GM23338 (cell line): ENCODE data around the gene KRAS. TPM values are rescaled to one million over a fixed set of nuclear protein-coding genes. Genes with fewer than 3 reads are reported as not detected.

Source experiments
- ATAC-seq: fragments of 200-7000 bp; cut with Tn5 transposase; 3 replicates; pipeline ENCODE4 v1.9.1; 2020
- DNase-seq: peaks from one replicate; pipeline ENCODE4 v3.0.0-alpha.2; 2015; ENCODE audit warnings: low spot score
- H2AFZ ChIP-seq: fragments of 200-600 bp; sonication (generic); 2 replicates; pipeline ENCODE4 v1.8.0; 2016; ENCODE audit warnings: antibody characterized with exemption, mild to moderate bottlenecking, moderate library complexity
- H3F3A ChIP-seq: fragments of 200-600 bp; sonication (generic); replicated peaks from 2 replicates; pipeline ENCODE4 v1.8.0; 2017; ENCODE audit warnings: antibody characterized with exemption, mixed run types, low read depth
- H3K27ac ChIP-seq: fragments of 200-600 bp; sonication (generic); 2 replicates; pipeline ENCODE4 v1.6.1; 2016; ENCODE audit warnings: low read depth
- H3K27me3 ChIP-seq: fragments of 200-600 bp; sonication (generic); 2 replicates; pipeline ENCODE4 v1.8.0; 2016; ENCODE audit warnings: mild to moderate bottlenecking, mixed run types, moderate library complexity; ENCODE audit not compliant: insufficient read depth
- H3K36me3 ChIP-seq: fragments of 200-600 bp; sonication (generic); 2 replicates; pipeline ENCODE4 v1.8.0; 2016; ENCODE audit warnings: mild to moderate bottlenecking; ENCODE audit not compliant: insufficient read depth
- H3K4me1 ChIP-seq: fragments of 200-600 bp; sonication (generic); 2 replicates; pipeline ENCODE4 v1.8.0; 2016; ENCODE audit warnings: mild to moderate bottlenecking, moderate library complexity; ENCODE audit not compliant: insufficient read depth
- H3K4me2 ChIP-seq: fragments of 200-600 bp; sonication (generic); 2 replicates; pipeline ENCODE4 v1.7.1; 2017; ENCODE audit warnings: mixed run types
- H3K4me3 ChIP-seq: fragments of 200-600 bp; sonication (generic); 2 replicates; pipeline ENCODE4 v1.6.1; 2016; ENCODE audit warnings: mixed run types
- H3K79me2 ChIP-seq: fragments of 200-600 bp; sonication (generic); replicated peaks from 2 replicates; pipeline ENCODE4 v1.8.0; 2017; ENCODE audit warnings: mild to moderate bottlenecking; ENCODE audit not compliant: insufficient read depth
- H3K9me2 ChIP-seq: fragments of 200-600 bp; sonication (generic); 2 replicates; pipeline ENCODE4 v1.8.0; 2017; ENCODE audit not compliant: insufficient read depth
- H4K20me1 ChIP-seq: fragments of 200-600 bp; sonication (generic); replicated peaks from 2 replicates; pipeline ENCODE4 v1.8.0; 2017; ENCODE audit warnings: mild to moderate bottlenecking; ENCODE audit not compliant: insufficient read depth
- H3K27ac Mint-ChIP-seq: 2 replicates; pipeline ENCODE4 v1.8.0; 2020; ENCODE audit warnings: inconsistent platforms, mild to moderate bottlenecking, moderate library complexity, mixed read lengths
- H3K27me3 Mint-ChIP-seq: 3 replicates; pipeline ENCODE4 v1.8.0; 2022; ENCODE audit warnings: low read depth, mild to moderate bottlenecking, moderate library complexity, mixed read lengths, inconsistent platforms; ENCODE audit not compliant: insufficient read depth, poor library complexity
- H3K36me3 Mint-ChIP-seq: 3 replicates; pipeline ENCODE4 v1.8.0; 2021; ENCODE audit warnings: low read depth, mild to moderate bottlenecking, inconsistent platforms, moderate library complexity, mixed read lengths
- H3K4me1 Mint-ChIP-seq: 3 replicates; pipeline ENCODE4 v1.8.0; 2020; ENCODE audit warnings: mild to moderate bottlenecking, inconsistent platforms, mixed read lengths
- H3K4me3 Mint-ChIP-seq: 3 replicates; pipeline ENCODE4 v1.8.0; 2021; ENCODE audit warnings: moderate library complexity, mild to moderate bottlenecking, inconsistent platforms, mixed read lengths
- H3K9me3 Mint-ChIP-seq: 3 replicates; pipeline ENCODE4 v1.8.0; 2020; ENCODE audit warnings: moderate library complexity, mild to moderate bottlenecking, inconsistent platforms, mixed read lengths
- CREB1 ChIP-seq: fragments of 250-450 bp; sonication (Bioruptor Pico); IDR thresholded peaks from 2 replicates; pipeline ENCODE4 v1.5.0; 2020; ENCODE audit warnings: low read depth, mild to moderate bottlenecking, moderate library complexity
- EZH2 ChIP-seq: fragments of 200-600 bp; sonication (generic); IDR thresholded peaks from one replicate; pipeline ENCODE4 v1.8.0; 2017; ENCODE audit warnings: antibody characterized with exemption, mild to moderate bottlenecking, low read depth; ENCODE audit not compliant: unreplicated experiment
- EZH2phosphoT487 ChIP-seq: fragments of 200-600 bp; sonication (generic); IDR thresholded peaks from one replicate; pipeline ENCODE4 v1.8.1; 2018; ENCODE audit warnings: antibody characterized with exemption; ENCODE audit not compliant: unreplicated experiment
- JUNB ChIP-seq: IDR thresholded peaks from one replicate; pipeline ENCODE4 v1.6.1; 2016; ENCODE audit warnings: antibody characterized with exemption; ENCODE audit not compliant: unreplicated experiment
- NANOG ChIP-seq: IDR thresholded peaks from 2 replicates; pipeline ENCODE4 v1.6.1; 2016; ENCODE audit warnings: antibody characterized with exemption, borderline replicate concordance
- POLR2AphosphoS5 ChIP-seq: IDR thresholded peaks from 2 replicates; pipeline ENCODE4 v1.6.1; 2016; ENCODE audit warnings: antibody characterized with exemption, low read depth
- STAT1 ChIP-seq: IDR thresholded peaks from one replicate; pipeline ENCODE4 v1.6.1; 2016; ENCODE audit warnings: antibody characterized with exemption; ENCODE audit not compliant: unreplicated experiment
- ZNF114 ChIP-seq: fragments of 250-450 bp; sonication (Bioruptor Pico); IDR thresholded peaks from 2 replicates; pipeline ENCODE4 v1.5.0; 2020; ENCODE audit warnings: mild to moderate bottlenecking, moderate library complexity
- ZNF331 ChIP-seq: fragments of 250-450 bp; sonication (Bioruptor Pico); IDR thresholded peaks from 2 replicates; pipeline ENCODE4 v1.5.0; 2020; ENCODE audit warnings: low read depth, mild to moderate bottlenecking, moderate library complexity
- polyA plus RNA-seq: library from polyadenylated mRNA; unstranded; fragments of >200 nt; fragmentation: Nextera tagmentation; extraction: Ambion mirVana; gene quantifications from 2 replicates; pipeline ENCODE4 v1.2.1, GENCODE V29; 2016
- total RNA-seq: library from RNA; depleted of rRNA; stranded (reverse); fragments of >200 nt; shearing (Covaris generic); gene quantifications from 2 replicates; pipeline ENCODE4 v1.2.3, GENCODE V29; 2014
- TF ChIP-seq, protein P1 (sequence below), 2 experiments: fragments of 200-600 bp in 1 of 2; sonication (generic) in 1 of 2; conservative IDR thresholded peaks; 2 replicates each; pipeline versions ENCODE4 v1.5.1 to v1.6.1; 2016 to 2017; ENCODE audit warnings: antibody characterized with exemption in 2 of 2, low read depth in 2 of 2, mild to moderate bottlenecking in 2 of 2, moderate library complexity in 1 of 2
- TF ChIP-seq, protein P2 (sequence below): IDR thresholded peaks from one replicate; pipeline ENCODE4 v1.6.1; 2018; ENCODE audit warnings: antibody characterized with exemption; ENCODE audit not compliant: unreplicated experiment
- TF ChIP-seq, protein P3 (sequence below): IDR thresholded peaks from 2 replicates; pipeline ENCODE4 v1.6.1; 2016; ENCODE audit warnings: antibody characterized with exemption
- TF ChIP-seq, protein P4 (sequence below): fragments of 250-450 bp; sonication (Bioruptor Pico); IDR thresholded peaks from 2 replicates; pipeline ENCODE4 v1.5.0; 2020; ENCODE audit warnings: mild to moderate bottlenecking, moderate library complexity

The KRAS gene
- total and polyA plus RNA-seq, 2 experiments from 2014 or later, result 54.7 to 131 TPM

DNA sequence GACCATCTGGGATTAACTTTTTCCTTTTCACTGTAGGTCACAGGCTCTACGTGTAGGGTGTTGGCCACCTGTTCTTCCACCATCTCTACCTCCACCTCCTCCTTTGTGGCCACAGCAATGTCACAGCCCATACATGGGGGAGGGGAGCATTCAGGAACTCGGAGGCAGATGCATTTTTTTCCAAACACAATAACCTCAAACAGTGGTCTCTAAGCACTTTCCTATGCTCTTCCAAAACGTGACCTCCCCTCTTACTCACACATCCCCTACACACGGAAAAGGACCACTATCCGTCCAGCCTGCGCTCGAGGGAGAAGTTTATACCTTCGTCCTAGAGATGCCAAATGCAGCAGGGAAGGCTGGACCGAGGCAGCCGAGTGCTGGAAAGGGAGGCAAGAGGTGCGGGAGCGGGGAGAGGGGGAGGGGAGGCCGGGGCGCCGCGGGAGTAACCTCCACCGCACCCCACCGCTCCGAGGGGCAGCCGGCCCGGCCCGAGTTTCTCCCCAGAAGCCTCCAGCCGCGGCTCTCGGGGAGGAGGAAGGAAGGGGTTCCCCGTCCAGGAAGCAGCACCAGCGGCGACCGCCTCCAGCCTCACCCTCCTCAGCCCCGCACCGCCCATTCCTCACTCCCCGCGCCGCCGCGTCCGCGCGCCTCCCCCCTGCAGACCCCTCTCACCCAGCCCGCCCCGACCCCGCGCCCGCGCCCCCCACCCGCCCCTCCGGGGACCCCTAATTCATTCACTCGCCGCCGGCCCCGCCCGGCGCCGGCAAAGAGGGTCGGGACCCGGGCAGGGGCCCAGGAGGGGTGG, 594 bp downstream of the KRAS start:
- Histone ChIP-seq H3K27me3 (peaks cover 13% of the 10 kb centered on the region; the same call in 1 of the 2 replicates), H3K4me2 (peak overlapping the region; percentile 93), H3K9me2 (no peaks in the 10 kb centered on the region), H3K79me2 (peaks cover 51% of the 10 kb centered on the region), H3K27ac (0 out of 2 replicates have a peak overlapping the region, but pooled peaks have one; percentile 79), H3K4me1 (peaks cover 4% of the 10 kb centered on the region), H3K36me3 (no peaks in the 10 kb centered on the region), H2AFZ (peak overlapping the region; percentile 84; the same call in 1 of the 2 replicates), H3F3A (no peaks in the 10 kb centered on the region), H4K20me1 (peaks cover 31% of the 10 kb centered on the region), H3K4me3 (peak overlapping the region; percentile 98)
- peaks cover 4% of the 10 kb centered on the region for H3K27me3 Mint-ChIP-seq
- peak; percentile 61 for DNase-seq
- H3K4me3 Mint-ChIP-seq, result peak overlapping the region; percentile 95
- H3K36me3 Mint-ChIP-seq, result peaks cover 10% of the 10 kb centered on the region; the same call in 2 of the 3 replicates
- H3K27ac Mint-ChIP-seq, result peak overlapping the region; percentile 90
- no peaks in the 10 kb centered on the region for H3K9me3 Mint-ChIP-seq
- ATAC-seq, result peak; percentile 29
- peaks cover 24% of the 10 kb centered on the region for H3K4me1 Mint-ChIP-seq
- TF ChIP-seq ZNF114 (CRISPR knock-in tag) (no peak), JUNB (no peak), STAT1 (no peak), CREB1 (CRISPR knock-in tag) (no peak), EZH2 (no peak), POLR2AphosphoS5 (no peak), NANOG (no peak), ZNF331 (CRISPR knock-in tag) (no peak), EZH2phosphoT487 (no peak)
- TF ChIP-seq, protein P1, sequence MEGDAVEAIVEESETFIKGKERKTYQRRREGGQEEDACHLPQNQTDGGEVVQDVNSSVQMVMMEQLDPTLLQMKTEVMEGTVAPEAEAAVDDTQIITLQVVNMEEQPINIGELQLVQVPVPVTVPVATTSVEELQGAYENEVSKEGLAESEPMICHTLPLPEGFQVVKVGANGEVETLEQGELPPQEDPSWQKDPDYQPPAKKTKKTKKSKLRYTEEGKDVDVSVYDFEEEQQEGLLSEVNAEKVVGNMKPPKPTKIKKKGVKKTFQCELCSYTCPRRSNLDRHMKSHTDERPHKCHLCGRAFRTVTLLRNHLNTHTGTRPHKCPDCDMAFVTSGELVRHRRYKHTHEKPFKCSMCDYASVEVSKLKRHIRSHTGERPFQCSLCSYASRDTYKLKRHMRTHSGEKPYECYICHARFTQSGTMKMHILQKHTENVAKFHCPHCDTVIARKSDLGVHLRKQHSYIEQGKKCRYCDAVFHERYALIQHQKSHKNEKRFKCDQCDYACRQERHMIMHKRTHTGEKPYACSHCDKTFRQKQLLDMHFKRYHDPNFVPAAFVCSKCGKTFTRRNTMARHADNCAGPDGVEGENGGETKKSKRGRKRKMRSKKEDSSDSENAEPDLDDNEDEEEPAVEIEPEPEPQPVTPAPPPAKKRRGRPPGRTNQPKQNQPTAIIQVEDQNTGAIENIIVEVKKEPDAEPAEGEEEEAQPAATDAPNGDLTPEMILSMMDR (conservative IDR thresholded peaks at IDR 0.05; ENCODE audit: low read depth in 2 of 2), result no peak
- TF ChIP-seq, protein P2, sequence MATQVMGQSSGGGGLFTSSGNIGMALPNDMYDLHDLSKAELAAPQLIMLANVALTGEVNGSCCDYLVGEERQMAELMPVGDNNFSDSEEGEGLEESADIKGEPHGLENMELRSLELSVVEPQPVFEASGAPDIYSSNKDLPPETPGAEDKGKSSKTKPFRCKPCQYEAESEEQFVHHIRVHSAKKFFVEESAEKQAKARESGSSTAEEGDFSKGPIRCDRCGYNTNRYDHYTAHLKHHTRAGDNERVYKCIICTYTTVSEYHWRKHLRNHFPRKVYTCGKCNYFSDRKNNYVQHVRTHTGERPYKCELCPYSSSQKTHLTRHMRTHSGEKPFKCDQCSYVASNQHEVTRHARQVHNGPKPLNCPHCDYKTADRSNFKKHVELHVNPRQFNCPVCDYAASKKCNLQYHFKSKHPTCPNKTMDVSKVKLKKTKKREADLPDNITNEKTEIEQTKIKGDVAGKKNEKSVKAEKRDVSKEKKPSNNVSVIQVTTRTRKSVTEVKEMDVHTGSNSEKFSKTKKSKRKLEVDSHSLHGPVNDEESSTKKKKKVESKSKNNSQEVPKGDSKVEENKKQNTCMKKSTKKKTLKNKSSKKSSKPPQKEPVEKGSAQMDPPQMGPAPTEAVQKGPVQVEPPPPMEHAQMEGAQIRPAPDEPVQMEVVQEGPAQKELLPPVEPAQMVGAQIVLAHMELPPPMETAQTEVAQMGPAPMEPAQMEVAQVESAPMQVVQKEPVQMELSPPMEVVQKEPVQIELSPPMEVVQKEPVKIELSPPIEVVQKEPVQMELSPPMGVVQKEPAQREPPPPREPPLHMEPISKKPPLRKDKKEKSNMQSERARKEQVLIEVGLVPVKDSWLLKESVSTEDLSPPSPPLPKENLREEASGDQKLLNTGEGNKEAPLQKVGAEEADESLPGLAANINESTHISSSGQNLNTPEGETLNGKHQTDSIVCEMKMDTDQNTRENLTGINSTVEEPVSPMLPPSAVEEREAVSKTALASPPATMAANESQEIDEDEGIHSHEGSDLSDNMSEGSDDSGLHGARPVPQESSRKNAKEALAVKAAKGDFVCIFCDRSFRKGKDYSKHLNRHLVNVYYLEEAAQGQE, result no peak
- TF ChIP-seq, protein P3, sequence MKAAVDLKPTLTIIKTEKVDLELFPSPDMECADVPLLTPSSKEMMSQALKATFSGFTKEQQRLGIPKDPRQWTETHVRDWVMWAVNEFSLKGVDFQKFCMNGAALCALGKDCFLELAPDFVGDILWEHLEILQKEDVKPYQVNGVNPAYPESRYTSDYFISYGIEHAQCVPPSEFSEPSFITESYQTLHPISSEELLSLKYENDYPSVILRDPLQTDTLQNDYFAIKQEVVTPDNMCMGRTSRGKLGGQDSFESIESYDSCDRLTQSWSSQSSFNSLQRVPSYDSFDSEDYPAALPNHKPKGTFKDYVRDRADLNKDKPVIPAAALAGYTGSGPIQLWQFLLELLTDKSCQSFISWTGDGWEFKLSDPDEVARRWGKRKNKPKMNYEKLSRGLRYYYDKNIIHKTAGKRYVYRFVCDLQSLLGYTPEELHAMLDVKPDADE, result no peak
- TF ChIP-seq, protein P4, sequence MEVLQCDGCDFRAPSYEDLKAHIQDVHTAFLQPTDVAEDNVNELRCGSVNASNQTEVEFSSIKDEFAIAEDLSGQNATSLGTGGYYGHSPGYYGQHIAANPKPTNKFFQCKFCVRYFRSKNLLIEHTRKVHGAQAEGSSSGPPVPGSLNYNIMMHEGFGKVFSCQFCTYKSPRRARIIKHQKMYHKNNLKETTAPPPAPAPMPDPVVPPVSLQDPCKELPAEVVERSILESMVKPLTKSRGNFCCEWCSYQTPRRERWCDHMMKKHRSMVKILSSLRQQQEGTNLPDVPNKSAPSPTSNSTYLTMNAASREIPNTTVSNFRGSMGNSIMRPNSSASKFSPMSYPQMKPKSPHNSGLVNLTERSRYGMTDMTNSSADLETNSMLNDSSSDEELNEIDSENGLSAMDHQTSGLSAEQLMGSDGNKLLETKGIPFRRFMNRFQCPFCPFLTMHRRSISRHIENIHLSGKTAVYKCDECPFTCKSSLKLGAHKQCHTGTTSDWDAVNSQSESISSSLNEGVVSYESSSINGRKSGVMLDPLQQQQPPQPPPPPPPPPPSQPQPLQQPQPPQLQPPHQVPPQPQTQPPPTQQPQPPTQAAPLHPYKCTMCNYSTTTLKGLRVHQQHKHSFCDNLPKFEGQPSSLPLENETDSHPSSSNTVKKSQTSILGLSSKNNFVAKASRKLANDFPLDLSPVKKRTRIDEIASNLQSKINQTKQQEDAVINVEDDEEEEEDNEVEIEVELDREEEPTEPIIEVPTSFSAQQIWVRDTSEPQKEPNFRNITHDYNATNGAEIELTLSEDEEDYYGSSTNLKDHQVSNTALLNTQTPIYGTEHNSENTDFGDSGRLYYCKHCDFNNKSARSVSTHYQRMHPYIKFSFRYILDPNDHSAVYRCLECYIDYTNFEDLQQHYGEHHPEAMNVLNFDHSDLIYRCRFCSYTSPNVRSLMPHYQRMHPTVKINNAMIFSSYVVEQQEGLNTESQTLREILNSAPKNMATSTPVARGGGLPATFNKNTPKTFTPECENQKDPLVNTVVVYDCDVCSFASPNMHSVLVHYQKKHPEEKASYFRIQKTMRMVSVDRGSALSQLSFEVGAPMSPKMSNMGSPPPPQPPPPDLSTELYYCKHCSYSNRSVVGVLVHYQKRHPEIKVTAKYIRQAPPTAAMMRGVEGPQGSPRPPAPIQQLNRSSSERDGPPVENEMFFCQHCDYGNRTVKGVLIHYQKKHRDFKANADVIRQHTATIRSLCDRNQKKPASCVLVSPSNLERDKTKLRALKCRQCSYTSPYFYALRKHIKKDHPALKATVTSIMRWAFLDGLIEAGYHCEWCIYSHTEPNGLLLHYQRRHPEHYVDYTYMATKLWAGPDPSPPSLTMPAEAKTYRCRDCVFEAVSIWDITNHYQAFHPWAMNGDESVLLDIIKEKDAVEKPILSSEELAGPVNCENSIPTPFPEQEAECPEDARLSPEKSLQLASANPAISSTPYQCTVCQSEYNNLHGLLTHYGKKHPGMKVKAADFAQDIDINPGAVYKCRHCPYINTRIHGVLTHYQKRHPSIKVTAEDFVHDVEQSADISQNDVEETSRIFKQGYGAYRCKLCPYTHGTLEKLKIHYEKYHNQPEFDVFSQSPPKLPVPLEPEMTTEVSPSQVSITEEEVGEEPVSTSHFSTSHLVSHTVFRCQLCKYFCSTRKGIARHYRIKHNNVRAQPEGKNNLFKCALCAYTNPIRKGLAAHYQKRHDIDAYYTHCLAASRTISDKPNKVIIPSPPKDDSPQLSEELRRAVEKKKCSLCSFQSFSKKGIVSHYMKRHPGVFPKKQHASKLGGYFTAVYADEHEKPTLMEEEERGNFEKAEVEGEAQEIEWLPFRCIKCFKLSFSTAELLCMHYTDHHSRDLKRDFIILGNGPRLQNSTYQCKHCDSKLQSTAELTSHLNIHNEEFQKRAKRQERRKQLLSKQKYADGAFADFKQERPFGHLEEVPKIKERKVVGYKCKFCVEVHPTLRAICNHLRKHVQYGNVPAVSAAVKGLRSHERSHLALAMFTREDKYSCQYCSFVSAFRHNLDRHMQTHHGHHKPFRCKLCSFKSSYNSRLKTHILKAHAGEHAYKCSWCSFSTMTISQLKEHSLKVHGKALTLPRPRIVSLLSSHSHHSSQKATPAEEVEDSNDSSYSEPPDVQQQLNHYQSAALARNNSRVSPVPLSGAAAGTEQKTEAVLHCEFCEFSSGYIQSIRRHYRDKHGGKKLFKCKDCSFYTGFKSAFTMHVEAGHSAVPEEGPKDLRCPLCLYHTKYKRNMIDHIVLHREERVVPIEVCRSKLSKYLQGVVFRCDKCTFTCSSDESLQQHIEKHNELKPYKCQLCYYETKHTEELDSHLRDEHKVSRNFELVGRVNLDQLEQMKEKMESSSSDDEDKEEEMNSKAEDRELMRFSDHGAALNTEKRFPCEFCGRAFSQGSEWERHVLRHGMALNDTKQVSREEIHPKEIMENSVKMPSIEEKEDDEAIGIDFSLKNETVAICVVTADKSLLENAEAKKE (CRISPR knock-in tag), result no peak
